ENCODE results near the gene KRT222. TPM values are rescaled to one million over a fixed set of nuclear protein-coding genes. Genes with fewer than 3 reads are reported as not detected.

Gene KRT222
- total RNA-seq, 1 donor from 2014 or later = not detected

GRCh38 chr17:40614431-40615067 is 50.4 kb downstream of the KRT222 start:
- Histone ChIP-seq H3K27me3 (ENCODE audit: control insufficient read depth, insufficient read depth, low read length) (peaks cover 4% of the 10 kb centered on the region), H3K4me3 (ENCODE audit: low read depth, low read length) (no peak overlapping the region), H3K36me3 (ENCODE audit: control insufficient read depth, insufficient read depth, low read length) (no peaks in the 10 kb centered on the region)
- DNase-seq (ENCODE audit: low read depth) (no peak), FAIRE-seq (no peak)
- TF ChIP-seq CTCF (IDR thresholded peaks at IDR 0.05; ENCODE audit: insufficient read depth, low read length, severe bottlenecking) = no peak

- DNase-seq (ENCODE audit: low read depth) = no peak
Observed at GRCh38 chr17:40613467-40614154, 51.4 kb downstream of the KRT222 start.

GRCh38 chr17:40612599-40613244 is 52.3 kb downstream of the KRT222 start:
- DNase-seq (ENCODE audit: low read depth) (peak; percentile 13), FAIRE-seq (no peak)
- H3K36me3 ChIP-seq (ENCODE audit: control insufficient read depth, insufficient read depth, low read length) = no peaks in the 10 kb centered on the region
- H3K27me3 ChIP-seq (ENCODE audit: control insufficient read depth, insufficient read depth, low read length) = peaks cover 4% of the 10 kb centered on the region
- H3K4me3 ChIP-seq (ENCODE audit: low read depth, low read length) = no peak overlapping the region
- TF ChIP-seq CTCF (IDR thresholded peaks at IDR 0.05; ENCODE audit: insufficient read depth, low read length, severe bottlenecking) = no peak

More at GRCh38 chr17:40613467-40614154, 51.4 kb downstream of the KRT222 start:
- FAIRE-seq = no peak
- Histone ChIP-seq H3K36me3 (ENCODE audit: control insufficient read depth, insufficient read depth, low read length) (no peaks in the 10 kb centered on the region), H3K4me3 (ENCODE audit: low read depth, low read length) (no peak overlapping the region), H3K27me3 (ENCODE audit: control insufficient read depth, insufficient read depth, low read length) (peaks cover 4% of the 10 kb centered on the region)
- TF ChIP-seq CTCF (IDR thresholded peaks at IDR 0.05; ENCODE audit: insufficient read depth, low read length, severe bottlenecking) = no peak

- DNase-seq (ENCODE audit: low read depth) = no peak
- no peak overlapping the region for H3K4me3 ChIP-seq (ENCODE audit: low read depth, low read length)
- FAIRE-seq = no peak
- no peaks in the 10 kb centered on the region for H3K36me3 ChIP-seq (ENCODE audit: control insufficient read depth, insufficient read depth, low read length)
- peaks cover 4% of the 10 kb centered on the region for H3K27me3 ChIP-seq (ENCODE audit: control insufficient read depth, insufficient read depth, low read length)
- TF ChIP-seq CTCF (IDR thresholded peaks at IDR 0.05; ENCODE audit: insufficient read depth, low read length, severe bottlenecking) = no peak
Observed at GRCh38 chr17:40611840-40612474, 53.0 kb downstream of the KRT222 start.

- Histone ChIP-seq H3K4me3 (ENCODE audit: low read depth, low read length) (no peak overlapping the region), H3K36me3 (ENCODE audit: control insufficient read depth, insufficient read depth, low read length) (no peaks in the 10 kb centered on the region), H3K27me3 (ENCODE audit: control insufficient read depth, insufficient read depth, low read length) (no peaks in the 10 kb centered on the region)
- no peak for FAIRE-seq
- no peak for DNase-seq (ENCODE audit: low read depth)
- TF ChIP-seq CTCF (IDR thresholded peaks at IDR 0.05; ENCODE audit: insufficient read depth, low read length, severe bottlenecking) = no peak
Observed at GRCh38 chr17:40610359-40610758, 54.6 kb downstream of the KRT222 start.

Data from bronchial epithelial cell (primary cell).